ENCODE measurements around the gene USP49.
"Not testable (repeated sequence)": the region's sequence is repeated elsewhere in the genome, so short reads cannot be mapped to it uniquely, and the experiment has no call there.

Gene USP49

GRCh38 chr6:41871691-41872090 is 23.5 kb downstream of the USP49 start:
- DNase-seq: no peak

GRCh38 chr6:41859356-41859755 is 35.8 kb downstream of the USP49 start:
- no peak for DNase-seq

GRCh38 chr6:41858703-41859102 is 36.5 kb downstream of the USP49 start:
- no peak for DNase-seq

GRCh38 chr6:41850861-41851260 is 44.3 kb downstream of the USP49 start:
- no peak for DNase-seq

GRCh38 chr6:41846666-41847237 is 48.4 kb downstream of the USP49 start:
- peak; percentile 23 for DNase-seq

GRCh38 chr6:41843178-41843577 is 52.0 kb downstream of the USP49 start:
- no peak for DNase-seq

GRCh38 chr6:41840326-41840725 is 54.8 kb downstream of the USP49 start:
- no peak for DNase-seq

- DNase-seq: no peak
These were observed 58.5 kb downstream of the USP49 start for GRCh38 chr6:41836660-41837052.

GRCh38 chr6:41836022-41836659 is 59.0 kb downstream of the USP49 start:
- no peak for DNase-seq

GRCh38 chr6:41832263-41832662 is 62.9 kb downstream of the USP49 start:
- no peak for DNase-seq

GRCh38 chr6:41826343-41827022 is 68.7 kb downstream of the USP49 start:
- no peak for DNase-seq

- no peak for DNase-seq
These were observed 70.3 kb downstream of the USP49 start for GRCh38 chr6:41824571-41825569.

- DNase-seq: no peak
These were observed 72.0 kb downstream of the USP49 start for GRCh38 chr6:41823178-41823577.

- DNase-seq: no peak
These were observed 73.2 kb downstream of the USP49 start for GRCh38 chr6:41822021-41822420.

- no peak for DNase-seq
These were observed 73.9 kb downstream of the USP49 start for GRCh38 chr6:41821266-41821665.

- no peak for DNase-seq
These were observed 76.7 kb downstream of the USP49 start for GRCh38 chr6:41818271-41819054.

- DNase-seq: no peak
These were observed 79.6 kb downstream of the USP49 start for GRCh38 chr6:41815587-41815986.

- no peak for DNase-seq
These were observed 80.5 kb downstream of the USP49 start for GRCh38 chr6:41814629-41815028.

- no peak for DNase-seq
These were observed 81.2 kb downstream of the USP49 start for GRCh38 chr6:41813956-41814355.

- no peak for DNase-seq
These were observed 81.7 kb downstream of the USP49 start for GRCh38 chr6:41813469-41813868.

GRCh38 chr6:41811946-41812345 is 83.2 kb downstream of the USP49 start:
- not testable (repeated sequence) for DNase-seq

- DNase-seq: no peak
These were observed 84.1 kb downstream of the USP49 start for GRCh38 chr6:41811095-41811494.

All from NCI-H510A (cell line).